ENCODE results near the gene SCP2.

Gene SCP2

GRCh38 chr1:53037159-53037558 lies 110.1 kb downstream of the SCP2 start:
- no peak for DNase-seq (ENCODE audit: low spot score)

- DNase-seq (ENCODE audit: low spot score): no peak
Observed at GRCh38 chr1:53038566-53038965, 111.5 kb downstream of the SCP2 start.

GRCh38 chr1:53043271-53043670 lies 116.2 kb downstream of the SCP2 start:
- DNase-seq (ENCODE audit: low spot score): no peak

- DNase-seq (ENCODE audit: low spot score): no peak
Observed at GRCh38 chr1:53044926-53045325, 117.8 kb downstream of the SCP2 start.

GRCh38 chr1:53046930-53047329 lies 119.9 kb downstream of the SCP2 start:
- DNase-seq (ENCODE audit: low spot score): no peak

- no peak for DNase-seq (ENCODE audit: low spot score)
Observed at GRCh38 chr1:53047737-53048736, 121.0 kb downstream of the SCP2 start.

- DNase-seq (ENCODE audit: low spot score): no peak
Observed at GRCh38 chr1:53048960-53049573, 122.0 kb downstream of the SCP2 start.

- DNase-seq (ENCODE audit: low spot score): no peak
Observed at GRCh38 chr1:53049574-53049967, 122.5 kb downstream of the SCP2 start.

GRCh38 chr1:53050310-53050709 lies 123.2 kb downstream of the SCP2 start:
- DNase-seq (ENCODE audit: low spot score): no peak

- DNase-seq (ENCODE audit: low spot score): no peak
Observed at GRCh38 chr1:53051676-53052075, 124.6 kb downstream of the SCP2 start.

- DNase-seq (ENCODE audit: low spot score): no peak
Observed at GRCh38 chr1:53057127-53057526, 130.1 kb downstream of the SCP2 start.

- no peak for DNase-seq (ENCODE audit: low spot score)
Observed at GRCh38 chr1:53060579-53060978, 133.5 kb downstream of the SCP2 start.

- DNase-seq (ENCODE audit: low spot score): no peak
Observed at GRCh38 chr1:53061123-53061858, 134.2 kb downstream of the SCP2 start.

GRCh38 chr1:53061859-53062707 lies 135.0 kb downstream of the SCP2 start, which contains the start of gene PODN:
Gene PODN (plus strand): TSS chr1:53062213. CDS start chr1:53069856, 7,643 bp downstream.
- DNase-seq (ENCODE audit: low spot score): no peak

GRCh38 chr1:53062708-53063591 lies 135.9 kb downstream of the SCP2 start:
- no peak for DNase-seq (ENCODE audit: low spot score)

- DNase-seq (ENCODE audit: low spot score): no peak
Observed at GRCh38 chr1:53063744-53064515, 136.9 kb downstream of the SCP2 start.

GRCh38 chr1:53065391-53065790 lies 138.3 kb downstream of the SCP2 start:
- DNase-seq (ENCODE audit: low spot score): no peak

- no peak for DNase-seq (ENCODE audit: low spot score)
Observed at GRCh38 chr1:53066488-53066887, 139.4 kb downstream of the SCP2 start.

GRCh38 chr1:53066891-53067738 lies 140.0 kb downstream of the SCP2 start:
- DNase-seq (ENCODE audit: low spot score): no peak

Measured in CD4-positive, alpha-beta T cell treated with Interleukin-15 for 4 hours (primary cell).